Colonic mucosa (tissue), 4 donors: ENCODE results near the gene CYP46A1. TPM values are rescaled to one million over a fixed set of nuclear protein-coding genes. Genes with fewer than 3 reads are reported as not detected.

Source experiments
- DNase-seq: peaks from one replicate; pipeline ENCODE4 v3.0.0-alpha.2; 2020
- H3K27ac ChIP-seq: fragments of 200-600 bp; one replicate; pipeline ENCODE4 v1.8.0; 2021
- H3K27me3 ChIP-seq: fragments of 200-600 bp; one replicate; pipeline ENCODE4 v1.8.0; 2021
- H3K36me3 ChIP-seq: fragments of 200-600 bp; one replicate; pipeline ENCODE4 v1.8.0; 2021
- H3K4me1 ChIP-seq: fragments of 200-600 bp; one replicate; pipeline ENCODE4 v1.8.0; 2021; ENCODE audit warnings: mild to moderate bottlenecking
- H3K4me3 ChIP-seq: fragments of 200-600 bp; one replicate; pipeline ENCODE4 v1.8.0; 2021
- H3K9ac ChIP-seq, 2 donors: one replicate each; pipeline ENCODE4 v1.7.0; 2013; ENCODE audit warnings: control low read depth in 2 of 2, low read depth in 2 of 2, low read length in 2 of 2
- H3K9me3 ChIP-seq: fragments of 200-600 bp; one replicate; pipeline ENCODE4 v1.8.0; 2021
- intact Hi-C: fragments of 100-400 bp; cut with DNase I; formaldehyde crosslinking; loops from one replicate; pipeline ENCODE4 v1.14.1; 2022
- total RNA-seq, 2 donors: library from RNA; stranded (reverse); fragmentation: NEBNext Ultra II Directional in 1 of 2; extraction: Animal tissue kit (Norgen Biotek cat#: 25700) in 1 of 2; gene quantifications; one replicate each; pipeline ENCODE4 v1.2.1, GENCODE V29; 2021
- TF ChIP-seq, protein P1 (sequence below): fragments of 200-600 bp; IDR thresholded peaks from one replicate; pipeline ENCODE4 v1.8.0; 2022; ENCODE audit warnings: antibody characterized with exemption, mild to moderate bottlenecking
- donor health status: healthy.
- donor health status: DM: no; HTN: no; CAD: no.
- donor health status: DM: no; HTN: no; CAD: no.

Gene CYP46A1
- total RNA-seq, 2 donors from 2014 or later, result 0.05 to 0.25 TPM

DNA sequence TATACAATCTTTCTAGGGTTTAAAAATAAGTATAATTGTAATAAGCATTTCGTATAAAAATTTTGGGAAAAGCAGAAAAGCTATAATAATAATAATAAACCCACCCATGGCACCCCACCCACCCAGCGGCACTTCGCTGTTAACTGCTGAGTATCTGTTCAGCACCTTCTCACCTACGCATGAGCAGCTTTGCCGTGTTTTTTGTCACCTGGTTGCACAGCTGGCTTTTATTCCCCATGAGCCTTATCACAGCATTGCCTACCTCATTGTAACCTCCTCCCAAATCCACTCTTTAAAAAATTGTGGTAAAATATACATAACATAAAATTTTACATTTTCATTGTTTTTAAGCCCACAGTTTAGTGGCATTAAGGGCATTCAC, 34.7 kb downstream of the CYP46A1 start:
- no peaks in the 10 kb centered on the region for H3K4me1 ChIP-seq
- H3K27ac ChIP-seq, result no peak overlapping the region
- H3K27me3 ChIP-seq, result no peaks in the 10 kb centered on the region
- H3K4me3 ChIP-seq, result no peak overlapping the region
- intact Hi-C loops, result no loop called here
- no peak overlapping the region for H3K9ac ChIP-seq
- no peak for DNase-seq
- H3K36me3 ChIP-seq, result no peaks in the 10 kb centered on the region
- TF ChIP-seq, protein P1, sequence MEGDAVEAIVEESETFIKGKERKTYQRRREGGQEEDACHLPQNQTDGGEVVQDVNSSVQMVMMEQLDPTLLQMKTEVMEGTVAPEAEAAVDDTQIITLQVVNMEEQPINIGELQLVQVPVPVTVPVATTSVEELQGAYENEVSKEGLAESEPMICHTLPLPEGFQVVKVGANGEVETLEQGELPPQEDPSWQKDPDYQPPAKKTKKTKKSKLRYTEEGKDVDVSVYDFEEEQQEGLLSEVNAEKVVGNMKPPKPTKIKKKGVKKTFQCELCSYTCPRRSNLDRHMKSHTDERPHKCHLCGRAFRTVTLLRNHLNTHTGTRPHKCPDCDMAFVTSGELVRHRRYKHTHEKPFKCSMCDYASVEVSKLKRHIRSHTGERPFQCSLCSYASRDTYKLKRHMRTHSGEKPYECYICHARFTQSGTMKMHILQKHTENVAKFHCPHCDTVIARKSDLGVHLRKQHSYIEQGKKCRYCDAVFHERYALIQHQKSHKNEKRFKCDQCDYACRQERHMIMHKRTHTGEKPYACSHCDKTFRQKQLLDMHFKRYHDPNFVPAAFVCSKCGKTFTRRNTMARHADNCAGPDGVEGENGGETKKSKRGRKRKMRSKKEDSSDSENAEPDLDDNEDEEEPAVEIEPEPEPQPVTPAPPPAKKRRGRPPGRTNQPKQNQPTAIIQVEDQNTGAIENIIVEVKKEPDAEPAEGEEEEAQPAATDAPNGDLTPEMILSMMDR, result no peak
- H3K9me3 ChIP-seq, result no peaks in the 10 kb centered on the region

DNA sequence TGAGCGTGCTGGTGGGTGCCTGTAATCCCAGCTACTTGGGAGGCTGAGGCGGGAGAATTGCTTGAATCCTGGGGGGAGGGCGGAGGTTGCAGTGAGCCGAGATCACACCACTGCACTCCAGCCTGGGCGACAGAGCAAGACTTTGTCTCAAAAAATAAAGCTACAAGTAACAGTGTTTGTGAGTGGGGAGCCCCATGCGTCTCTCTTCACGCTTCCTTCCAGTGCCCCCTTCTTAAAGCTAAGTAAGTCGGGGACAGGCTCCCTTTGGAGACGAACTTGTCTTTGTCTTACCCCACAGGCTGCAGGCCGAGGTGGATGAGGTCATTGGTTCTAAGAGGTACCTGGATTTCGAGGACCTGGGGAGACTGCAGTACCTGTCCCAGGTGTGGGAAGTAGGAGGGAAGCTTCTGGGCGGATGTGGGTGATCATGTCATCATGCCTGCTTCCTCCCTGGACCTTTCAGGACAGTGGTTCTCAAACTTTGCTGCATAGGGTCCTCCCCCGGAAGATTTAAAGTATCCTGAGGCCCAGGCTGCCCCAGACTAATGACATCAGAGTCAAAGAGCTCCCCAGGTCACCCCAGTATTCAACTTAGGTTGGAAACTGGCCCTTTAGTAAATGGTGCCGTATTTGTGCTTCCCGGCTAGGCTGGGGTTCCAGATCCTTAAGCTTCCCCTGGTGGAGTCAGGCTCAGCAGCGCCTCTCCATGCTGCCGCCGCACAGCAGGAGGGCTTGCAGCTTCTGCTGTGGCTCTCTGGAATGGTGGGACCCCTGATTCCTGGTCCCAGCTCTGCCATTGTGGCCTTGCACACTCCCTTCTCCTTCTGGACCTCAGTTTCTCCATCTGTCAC, 37.1 kb downstream of the CYP46A1 start:
- Histone ChIP-seq H3K4me3 (no peak overlapping the region), H3K27me3 (no peaks in the 10 kb centered on the region), H3K36me3 (no peaks in the 10 kb centered on the region), H3K9ac (no peak overlapping the region), H3K9me3 (no peaks in the 10 kb centered on the region), H3K27ac (no peak overlapping the region), H3K4me1 (no peaks in the 10 kb centered on the region)
- intact Hi-C loops, result no loop called here
- no peak for DNase-seq
- TF ChIP-seq, protein P1, result no peak

GRCh38 chr14:99721792-99722516, 37.9 kb downstream of the CYP46A1 start:
- Histone ChIP-seq H3K27me3 (no peaks in the 10 kb centered on the region), H3K36me3 (no peaks in the 10 kb centered on the region), H3K27ac (no peak overlapping the region), H3K4me1 (no peaks in the 10 kb centered on the region), H3K9ac (no peak overlapping the region), H3K4me3 (no peak overlapping the region), H3K9me3 (no peaks in the 10 kb centered on the region)
- TF ChIP-seq, protein P1, result no peak
- intact Hi-C loops, result no loop called here
- no peak for DNase-seq

- H3K27me3 ChIP-seq, result no peaks in the 10 kb centered on the region
- intact Hi-C loops, result no loop called here
- H3K4me3 ChIP-seq, result no peak overlapping the region
- H3K9ac ChIP-seq, result no peak overlapping the region
- H3K4me1 ChIP-seq, result no peaks in the 10 kb centered on the region
- H3K36me3 ChIP-seq, result no peaks in the 10 kb centered on the region
- H3K27ac ChIP-seq, result no peak overlapping the region
- no peaks in the 10 kb centered on the region for H3K9me3 ChIP-seq
- DNase-seq, result no peak
- TF ChIP-seq, protein P1, result no peak
These were observed 38.6 kb downstream of the CYP46A1 start for GRCh38 chr14:99722741-99723140.

GRCh38 chr14:99724196-99724891, 40.2 kb downstream of the CYP46A1 start:
- Histone ChIP-seq H3K27ac (no peak overlapping the region), H3K9ac (no peak overlapping the region), H3K4me3 (no peak overlapping the region), H3K9me3 (no peaks in the 10 kb centered on the region), H3K27me3 (no peaks in the 10 kb centered on the region), H3K4me1 (no peaks in the 10 kb centered on the region), H3K36me3 (no peaks in the 10 kb centered on the region)
- DNase-seq, result no peak
- intact Hi-C loops, result no loop called here
- TF ChIP-seq, protein P1, result no peak
